Iris pigment epithelial cell (primary cell): ENCODE results near the gene CACNG1.

Source experiments
- DNase-seq: peaks from one replicate; pipeline ENCODE4 v3.0.0-alpha.2; 2011; ENCODE audit warnings: low read depth

CACNG1 gene

GRCh38 chr17:67051155-67051538 is 6.8 kb downstream of the CACNG1 start:
- no peak for DNase-seq

GRCh38 chr17:67051837-67052236 is 7.5 kb downstream of the CACNG1 start:
- no peak for DNase-seq

- DNase-seq: no peak
Observed at GRCh38 chr17:67052720-67053437, 8.5 kb downstream of the CACNG1 start.

GRCh38 chr17:67053438-67054000 is 9.2 kb downstream of the CACNG1 start:
- no peak for DNase-seq

- no peak for DNase-seq
Observed at GRCh38 chr17:67054011-67054591, 9.7 kb downstream of the CACNG1 start.

GRCh38 chr17:67054608-67055007 is 10.3 kb downstream of the CACNG1 start:
- DNase-seq: no peak

- DNase-seq: no peak
Observed at GRCh38 chr17:67055041-67055443, 10.7 kb downstream of the CACNG1 start.

- DNase-seq: no peak
Observed at GRCh38 chr17:67055811-67056745, 11.7 kb downstream of the CACNG1 start.

GRCh38 chr17:67056746-67057490 is 12.6 kb downstream of the CACNG1 start:
- no peak for DNase-seq

GRCh38 chr17:67058036-67058435 is 13.7 kb downstream of the CACNG1 start:
- DNase-seq: no peak

- DNase-seq: no peak
Observed at GRCh38 chr17:67059372-67059771, 15.0 kb downstream of the CACNG1 start.

GRCh38 chr17:67063141-67063540 is 18.8 kb downstream of the CACNG1 start:
- DNase-seq: peak; percentile 3

- DNase-seq: no peak
Observed at GRCh38 chr17:67066717-67067116, 22.4 kb downstream of the CACNG1 start.

GRCh38 chr17:67067571-67068482 is 23.5 kb downstream of the CACNG1 start:
- DNase-seq: no peak

- no peak for DNase-seq
Observed at GRCh38 chr17:67068999-67069398, 24.6 kb downstream of the CACNG1 start.

- DNase-seq: no peak
Observed at GRCh38 chr17:67069603-67070136, 25.3 kb downstream of the CACNG1 start.

- DNase-seq: no peak
Observed at GRCh38 chr17:67071595-67071994, 27.2 kb downstream of the CACNG1 start.

GRCh38 chr17:67072885-67073284 is 28.5 kb downstream of the CACNG1 start:
- DNase-seq: no peak

- DNase-seq: no peak
Observed at GRCh38 chr17:67074781-67075180, 30.4 kb downstream of the CACNG1 start.

- no peak for DNase-seq
Observed at GRCh38 chr17:67076290-67076689, 31.9 kb downstream of the CACNG1 start.
